Activated naive CD8-positive, alpha-beta T cell treated with anti-CD3 and anti-CD28 coated beads, Interleukin-2, amount 10 ng/mL, durations not matched to agents 7 days and 5 days (primary cell): ENCODE measurements around the gene GBX2. TPM values are rescaled to one million over a fixed set of nuclear protein-coding genes. Genes with fewer than 3 reads are reported as not detected.

Experiments used
- ATAC-seq: fragments of 150-1000 bp; cut with Tn5 transposase; one replicate; pipeline ENCODE4 v1.10.0; 2021; ENCODE audit warnings: low read depth, moderate library complexity
- POLR2A ChIA-PET: fragments of 350-600 bp; sonication (Branson Sonifier 250); formaldehyde crosslinking; loops from one replicate; lab custom pipeline; 2021; ENCODE audit warnings: antibody characterized with exemption; lab: Charles Lee
- DNase-seq: peaks from one replicate; pipeline ENCODE4 v3.0.0; 2021
- H3K27ac Mint-ChIP-seq: one replicate; pipeline ENCODE4 v1.8.0; 2022; ENCODE audit warnings: mild to moderate bottlenecking, mixed read lengths
- H3K27me3 Mint-ChIP-seq: one replicate; pipeline ENCODE4 v1.8.0; 2022; ENCODE audit warnings: mild to moderate bottlenecking, moderate library complexity, mixed read lengths
- H3K36me3 Mint-ChIP-seq: one replicate; pipeline ENCODE4 v1.8.0; 2021; ENCODE audit warnings: mild to moderate bottlenecking, mixed read lengths
- H3K4me1 Mint-ChIP-seq: one replicate; pipeline ENCODE4 v1.8.0; 2021; ENCODE audit warnings: mixed read lengths
- H3K4me3 Mint-ChIP-seq: one replicate; pipeline ENCODE4 v1.8.0; 2022; ENCODE audit warnings: mild to moderate bottlenecking, moderate library complexity, mixed read lengths
- H3K9me3 Mint-ChIP-seq: one replicate; pipeline ENCODE4 v1.8.0; 2021; ENCODE audit warnings: mixed read lengths
- total RNA-seq, 2 experiments: library from RNA; stranded (reverse); gene quantifications; one replicate each; pipeline ENCODE4 v1.2.3, GENCODE V29; 2021

GBX2 gene
- total RNA-seq, 2 experiments from 2014 or later: not detected

GRCh38 chr2:236120141-236120601 lies 48.0 kb downstream of the GBX2 start:
- Mint-ChIP-seq H3K9me3 (no peaks in the 10 kb centered on the region), H3K27ac (no peak overlapping the region), H3K4me3 (no peak overlapping the region), H3K4me1 (no peaks in the 10 kb centered on the region), H3K27me3 (peaks cover 9% of the 10 kb centered on the region), H3K36me3 (no peaks in the 10 kb centered on the region)
- DNase-seq (no peak), ATAC-seq (no peak)
- POLR2A ChIA-PET: no interaction called here

DNA sequence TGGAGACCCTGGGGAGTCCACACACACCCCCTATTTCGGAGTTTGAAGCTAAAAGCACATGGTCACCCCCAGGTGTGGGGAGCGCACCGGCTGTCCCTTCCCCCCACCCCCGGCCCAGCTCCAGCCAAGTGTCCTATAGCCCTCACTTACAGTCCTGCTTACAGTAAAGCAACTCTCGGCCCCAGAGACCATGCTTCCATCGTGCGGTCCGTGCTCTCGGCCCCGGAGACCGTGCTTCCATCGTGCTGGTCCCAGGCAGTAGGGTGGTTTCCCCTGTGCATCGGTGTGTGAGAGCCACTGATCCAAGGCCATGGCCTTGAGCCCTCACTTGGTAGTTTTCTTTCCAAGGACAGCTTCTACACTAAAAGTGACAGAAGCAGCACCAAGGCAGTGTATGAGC lies 48.7 kb downstream of the GBX2 start:
- H3K4me3 Mint-ChIP-seq: no peak overlapping the region
- H3K27me3 Mint-ChIP-seq: peaks cover 9% of the 10 kb centered on the region
- no peaks in the 10 kb centered on the region for H3K9me3 Mint-ChIP-seq
- H3K36me3 Mint-ChIP-seq: no peaks in the 10 kb centered on the region
- ATAC-seq (no peak), DNase-seq (no peak)
- H3K4me1 Mint-ChIP-seq: no peaks in the 10 kb centered on the region
- POLR2A ChIA-PET: no interaction called here
- H3K27ac Mint-ChIP-seq: no peak overlapping the region

- no peak overlapping the region for H3K4me3 Mint-ChIP-seq
- H3K27me3 Mint-ChIP-seq: peaks cover 9% of the 10 kb centered on the region
- ATAC-seq (no peak), DNase-seq (no peak)
- no peaks in the 10 kb centered on the region for H3K36me3 Mint-ChIP-seq
- H3K4me1 Mint-ChIP-seq: no peaks in the 10 kb centered on the region
- POLR2A ChIA-PET: no interaction called here
- H3K9me3 Mint-ChIP-seq: no peaks in the 10 kb centered on the region
- H3K27ac Mint-ChIP-seq: no peak overlapping the region
These were observed 49.2 kb downstream of the GBX2 start for GRCh38 chr2:236119003-236119402.

- ATAC-seq (no peak), DNase-seq (no peak)
- Mint-ChIP-seq H3K36me3 (no peaks in the 10 kb centered on the region), H3K9me3 (no peaks in the 10 kb centered on the region), H3K4me3 (no peak overlapping the region), H3K27ac (no peak overlapping the region), H3K27me3 (peaks cover 9% of the 10 kb centered on the region), H3K4me1 (no peaks in the 10 kb centered on the region)
- POLR2A ChIA-PET: no interaction called here
These were observed 50.3 kb downstream of the GBX2 start for GRCh38 chr2:236117861-236118269.

DNA sequence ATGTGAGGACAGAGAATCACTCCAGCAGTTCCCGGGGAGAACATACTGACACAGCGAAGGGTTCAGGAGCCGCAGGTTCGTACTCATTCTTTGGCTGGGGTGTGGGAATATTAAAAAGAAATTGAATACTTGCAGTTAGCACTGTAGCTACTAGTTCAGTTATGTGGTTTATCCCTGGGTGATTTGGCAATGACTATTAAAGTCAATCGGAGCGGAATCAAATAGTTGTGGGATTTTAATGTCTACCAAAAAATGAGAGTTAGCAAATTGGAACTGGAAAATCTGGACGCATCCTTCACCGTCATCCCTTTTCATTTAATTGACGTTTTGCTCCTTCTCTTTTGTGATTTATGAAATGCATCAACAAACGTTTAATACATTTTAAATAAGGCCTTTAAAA lies 50.8 kb downstream of the GBX2 start:
- DNase-seq (no peak), ATAC-seq (no peak)
- Mint-ChIP-seq H3K4me1 (no peaks in the 10 kb centered on the region), H3K9me3 (no peaks in the 10 kb centered on the region), H3K27ac (no peak overlapping the region), H3K4me3 (no peak overlapping the region), H3K27me3 (peaks cover 9% of the 10 kb centered on the region), H3K36me3 (no peaks in the 10 kb centered on the region)
- POLR2A ChIA-PET: no interaction called here

Other genes starting within 250 kb of the GBX2 start
- gene ASB18, start 96.0 kb upstream of the GBX2 start, total RNA-seq: not detected